Endothelial cell of umbilical vein (primary cell): Measurements from ENCODE around the gene SMTNL1. TPM values are rescaled to one million over a fixed set of nuclear protein-coding genes. Genes with fewer than 3 reads are reported as not detected.

Experiments used
- BruUV-seq: library from RNA; stranded (reverse); fragments of 400-500 nt; replicated peaks from 2 replicates; lab custom pipeline; 2021; lab: Mats Ljungman, UMichigan
- CTCF ChIA-PET: fragments of 300-600, 350-600 bp; sonication (Branson Sonifier 250); formaldehyde crosslinking; loops from one replicate; lab custom pipeline; 2021; ENCODE audit warnings: antibody characterized with exemption, inconsistent platforms; lab: Charles Lee
- POLR2A ChIA-PET: fragments of 300-600, 350-600 bp; sonication (Branson Sonifier 250); formaldehyde crosslinking; loops from one replicate; lab custom pipeline; 2021; ENCODE audit warnings: antibody characterized with exemption, inconsistent platforms; lab: Charles Lee
- DNase-seq: peaks from one replicate; pipeline ENCODE4 v3.0.0-alpha.2; 2011; ENCODE audit warnings: low read depth, low spot score
- FAIRE-seq: peaks from 2 replicates; lab custom pipeline; 2011; peaks lifted over from hg19 to GRCh38; lab: Jason Lieb, UNC
- H2AFZ ChIP-seq: 2 replicates; pipeline ENCODE4 v1.6.0; 2012; ENCODE audit warnings: low read depth, low read length, control low read depth, inconsistent platforms
- H3K27ac ChIP-seq: 2 replicates; pipeline ENCODE4 v1.5.1; 2011; ENCODE audit warnings: low read depth, mild to moderate bottlenecking, control low read depth, low read length, moderate library complexity; ENCODE audit not compliant: insufficient read depth
- H3K27me3 ChIP-seq, 2 experiments: 2 replicates each; pipeline versions ENCODE4 v1.6.0 to v1.6.1; 2011; ENCODE audit warnings: low read length in 2 of 2, mixed read lengths in 1 of 2; ENCODE audit not compliant: control insufficient read depth in 2 of 2, insufficient read depth in 2 of 2
- H3K36me3 ChIP-seq, 2 experiments: 2 replicates in 1 of 2; 3 replicates in 1 of 2; pipeline ENCODE4 v1.5.1; 2011; ENCODE audit warnings: low read length in 2 of 2, mild to moderate bottlenecking in 1 of 2, moderate library complexity in 1 of 2; ENCODE audit not compliant: control insufficient read depth in 2 of 2, insufficient read depth in 2 of 2; ENCODE audit errors: extremely low read depth in 1 of 2
- H3K4me1 ChIP-seq: 3 replicates; pipeline ENCODE4 v1.5.1; 2011; ENCODE audit warnings: mild to moderate bottlenecking, low read length; ENCODE audit not compliant: control insufficient read depth, insufficient read depth; ENCODE audit errors: extremely low read depth
- H3K4me2 ChIP-seq: 2 replicates; pipeline ENCODE4 v1.6.1; 2011; ENCODE audit warnings: low read length, control low read depth, mixed read lengths; ENCODE audit not compliant: insufficient read depth
- H3K4me3 ChIP-seq, 3 experiments: fragments of 200-600 bp in 1 of 3; sonication (generic), shearing (Covaris generic) in 1 of 3; replicated peaks in 1 of 3; 2 replicates each; pipeline ENCODE4 v1.5.1; 2011 to 2016; ENCODE audit warnings: control low read depth in 3 of 3, low read length in 3 of 3, mild to moderate bottlenecking in 2 of 3, inconsistent platforms in 1 of 3, low read depth in 1 of 3, moderate library complexity in 1 of 3; ENCODE audit not compliant: insufficient read depth in 1 of 3
- H3K79me2 ChIP-seq: 2 replicates; pipeline ENCODE4 v1.6.0; 2012; ENCODE audit warnings: low read length, inconsistent platforms; ENCODE audit not compliant: control insufficient read depth, insufficient read depth
- H3K9ac ChIP-seq: replicated peaks from 2 replicates; pipeline ENCODE3; 2011; ENCODE audit warnings: low read length, control low read depth; ENCODE audit not compliant: insufficient read depth; ENCODE audit errors: extremely low read depth
- H3K9me1 ChIP-seq: replicated peaks from 3 replicates; pipeline ENCODE4 v1.6.0; 2011; ENCODE audit warnings: mild to moderate bottlenecking, low read length; ENCODE audit not compliant: control insufficient read depth, insufficient read depth; ENCODE audit errors: extremely low read depth
- H3K9me3 ChIP-seq: replicated peaks from 2 replicates; pipeline ENCODE4 v1.5.1; 2012; ENCODE audit warnings: low read length, inconsistent platforms; ENCODE audit not compliant: control insufficient read depth, insufficient read depth
- H4K20me1 ChIP-seq: replicated peaks from 2 replicates; pipeline ENCODE3; 2011; ENCODE audit warnings: mild to moderate bottlenecking, low read length; ENCODE audit not compliant: control insufficient read depth, insufficient read depth; ENCODE audit errors: extremely low read depth
- GATA2 ChIP-seq: IDR thresholded peaks from 2 replicates; pipeline ENCODE4 v1.7.0; 2011; ENCODE audit warnings: low read depth, mild to moderate bottlenecking, moderate library complexity, mixed read lengths, low read length; ENCODE audit not compliant: insufficient read length, insufficient read depth
- JUN ChIP-seq: IDR thresholded peaks from 2 replicates; pipeline ENCODE4 v1.6.1; 2011; ENCODE audit warnings: borderline replicate concordance, low read depth; ENCODE audit not compliant: insufficient read length, insufficient read depth
- MYC ChIP-seq: IDR thresholded peaks from one replicate; pipeline ENCODE4 v1.6.1; 2011; ENCODE audit warnings: mild to moderate bottlenecking, low read depth, low read length
- POLR2A ChIP-seq: IDR thresholded peaks from 2 replicates; pipeline ENCODE4 v1.6.1; 2012; ENCODE audit warnings: low read depth, mild to moderate bottlenecking, control low read depth, low read length
- POLR2AphosphoS5 ChIP-seq: IDR thresholded peaks from 2 replicates; pipeline ENCODE4 v1.6.1; 2012; ENCODE audit warnings: low read depth, mild to moderate bottlenecking, control low read depth, low read length, moderate library complexity; ENCODE audit not compliant: insufficient read depth
- dilution Hi-C: fragments of 300-500 bp; cut with MboI; formaldehyde crosslinking; loops from one replicate; pipeline ENCODE4 v1.15.0; 2019; ENCODE audit warnings: low sequenced_read_pairs; ENCODE audit not compliant: extremely low pct_ligation_motif_present
- intact Hi-C: fragments of 100-400 bp; cut with micrococcal nuclease; formaldehyde crosslinking; loops from one replicate; pipeline ENCODE4 v1.10.0; 2022
- polyA plus RNA-seq, 4 experiments: library from polyadenylated mRNA; depleted of rRNA in 3 of 4; stranded (reverse) in 3 of 4; unstranded in 1 of 4; fragments of >200 nt; gene quantifications; 2 replicates each; pipeline versions ENCODE4 v1.2.1 to v1.2.3, GENCODE V29; 2011 to 2012; ENCODE audit warnings: missing spikeins in 1 of 4
- total RNA-seq: library from RNA; stranded (reverse); gene quantifications from 2 replicates; pipeline ENCODE4 v1.2.3, GENCODE V29; 2021
- TF ChIP-seq, protein P1 (sequence below): IDR thresholded peaks from 2 replicates; pipeline ENCODE4 v1.6.1; 2011; ENCODE audit not compliant: insufficient read depth, insufficient read length
- TF ChIP-seq, protein P2 (sequence below), 2 donors: IDR thresholded peaks; 1 replicate in 1 of 2; 2 replicates in 1 of 2; pipeline ENCODE4 v1.5.1; 2011; ENCODE audit warnings: low read length in 2 of 2, mild to moderate bottlenecking in 2 of 2, moderate library complexity in 2 of 2, control low read depth in 1 of 2, inconsistent platforms in 1 of 2, low read depth in 1 of 2; ENCODE audit not compliant: insufficient read depth in 1 of 2; ENCODE audit errors: extremely low read depth in 1 of 2

Gene SMTNL1
- total and polyA plus RNA-seq, 2 donors (not counting 3 experiments of a cell fraction or from before 2014, with no cell fraction given), result not detected

DNA sequence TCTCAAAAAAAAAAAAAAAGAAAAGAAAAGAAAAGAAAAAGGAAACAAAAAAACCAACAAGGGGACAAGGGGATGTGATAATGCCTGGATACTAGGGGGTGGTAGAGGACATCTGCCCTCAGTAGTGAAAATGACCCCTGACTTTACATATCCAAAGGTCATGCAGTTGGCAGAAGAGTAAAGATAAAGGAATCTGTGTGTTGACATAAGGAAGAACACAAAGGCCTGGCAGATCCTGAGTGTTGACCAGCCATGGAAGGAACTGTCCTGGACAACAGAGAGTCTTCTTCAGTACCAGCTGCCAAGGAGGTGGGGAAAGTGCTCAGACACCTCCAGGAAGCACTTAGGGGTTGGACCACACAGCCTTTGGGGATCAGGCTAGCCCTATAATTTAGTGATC lies 34.5 kb upstream of the SMTNL1 start:
- H2AFZ ChIP-seq, result no peak overlapping the region
- no peaks in the 10 kb centered on the region for H3K36me3 ChIP-seq
- DNase-seq, result no peak
- H3K79me2 ChIP-seq, result no peaks in the 10 kb centered on the region
- H3K4me2 ChIP-seq, result no peak overlapping the region
- no peaks in the 10 kb centered on the region for H3K9me3 ChIP-seq
- no peaks in the 10 kb centered on the region for H4K20me1 ChIP-seq
- intact Hi-C loops, result no loop called here
- TF ChIP-seq, protein P1, sequence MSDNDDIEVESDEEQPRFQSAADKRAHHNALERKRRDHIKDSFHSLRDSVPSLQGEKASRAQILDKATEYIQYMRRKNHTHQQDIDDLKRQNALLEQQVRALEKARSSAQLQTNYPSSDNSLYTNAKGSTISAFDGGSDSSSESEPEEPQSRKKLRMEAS, result no peak
- TF ChIP-seq POLR2AphosphoS5 (no peak), JUN (no peak), POLR2A (no peak), MYC (no peak), GATA2 (no peak)
- TF ChIP-seq, protein P2, sequence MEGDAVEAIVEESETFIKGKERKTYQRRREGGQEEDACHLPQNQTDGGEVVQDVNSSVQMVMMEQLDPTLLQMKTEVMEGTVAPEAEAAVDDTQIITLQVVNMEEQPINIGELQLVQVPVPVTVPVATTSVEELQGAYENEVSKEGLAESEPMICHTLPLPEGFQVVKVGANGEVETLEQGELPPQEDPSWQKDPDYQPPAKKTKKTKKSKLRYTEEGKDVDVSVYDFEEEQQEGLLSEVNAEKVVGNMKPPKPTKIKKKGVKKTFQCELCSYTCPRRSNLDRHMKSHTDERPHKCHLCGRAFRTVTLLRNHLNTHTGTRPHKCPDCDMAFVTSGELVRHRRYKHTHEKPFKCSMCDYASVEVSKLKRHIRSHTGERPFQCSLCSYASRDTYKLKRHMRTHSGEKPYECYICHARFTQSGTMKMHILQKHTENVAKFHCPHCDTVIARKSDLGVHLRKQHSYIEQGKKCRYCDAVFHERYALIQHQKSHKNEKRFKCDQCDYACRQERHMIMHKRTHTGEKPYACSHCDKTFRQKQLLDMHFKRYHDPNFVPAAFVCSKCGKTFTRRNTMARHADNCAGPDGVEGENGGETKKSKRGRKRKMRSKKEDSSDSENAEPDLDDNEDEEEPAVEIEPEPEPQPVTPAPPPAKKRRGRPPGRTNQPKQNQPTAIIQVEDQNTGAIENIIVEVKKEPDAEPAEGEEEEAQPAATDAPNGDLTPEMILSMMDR (IDR thresholded peaks at IDR 0.05; ENCODE audit: extremely low read depth in 1 of 2, insufficient read depth in 1 of 2, low read depth in 1 of 2, low read length in 2 of 2), result no peak
- no TSS peak for BruUV-seq
- H3K4me1 ChIP-seq, result peaks cover 7% of the 10 kb centered on the region
- no peaks in the 10 kb centered on the region for H3K27me3 ChIP-seq
- no peaks in the 10 kb centered on the region for H3K9me1 ChIP-seq
- dilution Hi-C loops, result no loop called here
- H3K4me3 ChIP-seq, result no peak overlapping the region
- POLR2A ChIA-PET, result no interaction called here
- no peak overlapping the region for H3K27ac ChIP-seq
- CTCF ChIA-PET, result interaction anchor here (0.7 to 8.2 kb wide), 2 partner anchors 9 to 213 kb away, joined by 3 to 95 read pairs; no protein-coding TSS in a partner anchor
- FAIRE-seq, result no peak
- no peak overlapping the region for H3K9ac ChIP-seq
